Small intestine (tissue), 7 donors: ENCODE data around the gene PARP4. TPM values are rescaled to one million over a fixed set of nuclear protein-coding genes. Genes with fewer than 3 reads are reported as not detected.
"Not testable (repeated sequence)": the region's sequence is repeated elsewhere in the genome, so short reads cannot be mapped to it uniquely, and the experiment has no call there.

ENCODE experiments used
- DNase-seq, 2 donors: peaks; one replicate each; pipeline versions ENCODE4 v3.0.0 to v3.0.0-alpha.2; 2013
- FAIRE-seq: peaks from 2 replicates; lab custom pipeline; 2012; peaks lifted over from hg19 to GRCh38; lab: Jason Lieb, UNC
- H3K27ac ChIP-seq, 3 donors: one replicate each; pipeline ENCODE4 v1.5.1; 2013; ENCODE audit warnings: low read length in 2 of 3, mild to moderate bottlenecking in 2 of 3, control low read depth in 1 of 3, inconsistent platforms in 1 of 3, low read depth in 1 of 3, moderate library complexity in 1 of 3
- H3K27me3 ChIP-seq, 3 donors: one replicate each; pipeline ENCODE4 v1.6.1; 2013; ENCODE audit warnings: low read length in 3 of 3, inconsistent platforms in 1 of 3; ENCODE audit not compliant: control insufficient read depth in 3 of 3, insufficient read depth in 3 of 3
- H3K36me3 ChIP-seq, 3 donors: one replicate each; pipeline ENCODE4 v1.6.1; 2013; ENCODE audit warnings: low read length in 3 of 3, inconsistent platforms in 1 of 3, low read depth in 1 of 3, mild to moderate bottlenecking in 1 of 3, moderate library complexity in 1 of 3; ENCODE audit not compliant: control insufficient read depth in 3 of 3, insufficient read depth in 2 of 3
- H3K4me1 ChIP-seq, 3 donors: one replicate each; pipeline ENCODE4 v1.6.1; 2013; ENCODE audit warnings: low read length in 2 of 3, inconsistent platforms in 1 of 3, low read depth in 1 of 3, mild to moderate bottlenecking in 1 of 3, moderate library complexity in 1 of 3; ENCODE audit not compliant: control insufficient read depth in 3 of 3, insufficient read depth in 2 of 3
- H3K4me3 ChIP-seq, 3 donors: one replicate each; pipeline ENCODE4 v1.5.1; 2013; ENCODE audit warnings: low read length in 3 of 3, control low read depth in 1 of 3, inconsistent platforms in 1 of 3, low read depth in 1 of 3, mild to moderate bottlenecking in 1 of 3, moderate library complexity in 1 of 3
- H3K9me3 ChIP-seq, 2 donors: one replicate each; pipeline ENCODE4 v1.6.1; 2013; ENCODE audit warnings: low read depth in 1 of 2, low read length in 1 of 2; ENCODE audit not compliant: control insufficient read depth in 2 of 2, insufficient read depth in 1 of 2
- WGBS, 3 donors: extraction: QIAGEN DNeasy Blood & Tissue Kit; methylation state at CpG; one replicate each; pipeline ENCODE4 v1.1.7; 2013; 5-methylcytosine and 5-hydroxymethylcytosine counted together
- polyA plus RNA-seq, 4 donors: library from polyadenylated mRNA; stranded (reverse) in 3 of 4; unstranded in 1 of 4; fragments of 200-250 nt in 3 of 4; fragments of 120-200 nt in 1 of 4; gene quantifications; one replicate each; pipeline versions ENCODE4 v1.2.1 to v1.2.3, GENCODE V29; 2013
- donor health status: healthy with polysubstance abuse.
- donor health status: control.
- donor health status: control.
- donor health status: Bipolar disorder and iron deficiency.
- donor health status: healthy.

Gene PARP4
- polyA plus RNA-seq, 4 donors = 30.0 to 74.0 (median 53.3) TPM

DNA sequence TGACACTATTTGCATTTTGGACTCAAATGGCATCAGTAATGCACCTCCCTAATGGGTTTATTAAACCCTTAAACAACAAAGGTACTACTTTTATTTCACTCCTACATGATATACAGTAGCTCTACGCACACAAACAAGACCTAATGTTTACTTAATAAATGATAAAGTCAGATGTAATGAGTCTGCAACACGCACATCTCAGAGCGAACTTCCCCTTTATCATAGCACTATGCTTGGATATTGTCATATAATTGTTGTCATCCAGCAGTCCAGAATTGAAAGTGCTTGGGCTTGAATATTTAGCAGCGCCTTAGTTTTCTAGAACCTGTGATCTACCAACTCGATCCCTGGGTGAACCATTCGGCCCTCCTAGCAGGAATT, 772 bp downstream of the PARP4 start:
- FAIRE-seq = no peak
- no peaks in the 10 kb centered on the region for H3K27me3 ChIP-seq
- H3K4me1 ChIP-seq = peaks cover 2 to 6% (median 5%) of the 10 kb centered on the region in 3 donors
- no peaks in the 10 kb centered on the region for H3K9me3 ChIP-seq
- WGBS, 3 donors = 0 to 2% (median 1%) methylated on average over 6 of the region's 6 CpGs
- DNase-seq = no peak
- peak overlapping the region; percentile 95 to 99 (median 96) for H3K27ac ChIP-seq
- peak overlapping the region; percentile 67 to 98 (median 83) for H3K4me3 ChIP-seq
- peaks cover 0 to 14% (median 3%) of the 10 kb centered on the region in 3 donors for H3K36me3 ChIP-seq

DNA sequence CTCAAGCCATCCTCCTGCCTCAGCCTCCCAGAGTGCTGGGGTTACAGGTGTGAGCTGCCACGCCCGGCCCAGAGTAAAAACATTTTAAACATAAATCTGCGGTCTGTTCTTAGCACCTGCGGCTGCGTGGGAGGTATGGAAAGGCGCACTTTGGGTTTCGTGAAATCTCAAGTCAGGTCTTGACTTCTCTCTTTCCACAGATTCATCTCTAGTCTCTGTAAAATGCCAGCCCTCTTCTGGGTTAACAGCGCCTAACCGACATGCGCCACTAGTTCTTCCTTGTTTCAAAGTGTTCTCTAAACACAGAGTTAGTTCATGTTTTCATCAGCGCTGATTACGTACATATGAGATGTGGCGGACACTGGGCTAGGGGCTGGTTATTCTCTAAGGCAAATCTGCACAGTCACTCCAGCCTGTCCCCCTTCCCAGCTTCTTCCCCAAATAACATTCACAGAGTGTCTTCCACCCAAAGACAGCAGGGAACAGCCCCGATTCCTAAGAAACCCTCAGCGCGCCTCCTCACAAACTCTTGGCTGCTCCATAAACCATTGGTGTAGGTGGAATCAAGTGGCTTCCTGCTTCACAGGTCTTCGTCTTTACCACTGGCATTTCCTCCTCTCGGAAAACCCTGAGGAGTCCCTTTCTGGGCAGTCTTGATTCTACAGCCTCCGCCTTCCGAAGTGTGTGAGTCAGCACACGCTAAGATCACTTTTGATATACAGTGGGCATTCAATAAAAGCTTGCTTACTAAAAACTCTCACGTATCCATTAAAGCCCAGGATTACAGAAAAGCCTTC, 1.4 kb downstream of the PARP4 start:
- WGBS, 3 donors = 3 to 30% (median 7%) methylated on average over 22 of the region's 22 CpGs
- Histone ChIP-seq H3K27ac (peak overlapping the region; percentile 95 to 99 (median 96)), H3K9me3 (peaks cover 0 to under 1% of the 10 kb centered on the region in 2 donors), H3K4me3 (peak overlapping the region; percentile 45 to 98 (median 83)), H3K27me3 (no peaks in the 10 kb centered on the region), H3K36me3 (peaks cover 0 to 14% (median 3%) of the 10 kb centered on the region in 3 donors), H3K4me1 (peaks cover 2 to 6% (median 5%) of the 10 kb centered on the region in 3 donors)
- FAIRE-seq (no peak), DNase-seq (peak; percentile 57 to 84)

DNA sequence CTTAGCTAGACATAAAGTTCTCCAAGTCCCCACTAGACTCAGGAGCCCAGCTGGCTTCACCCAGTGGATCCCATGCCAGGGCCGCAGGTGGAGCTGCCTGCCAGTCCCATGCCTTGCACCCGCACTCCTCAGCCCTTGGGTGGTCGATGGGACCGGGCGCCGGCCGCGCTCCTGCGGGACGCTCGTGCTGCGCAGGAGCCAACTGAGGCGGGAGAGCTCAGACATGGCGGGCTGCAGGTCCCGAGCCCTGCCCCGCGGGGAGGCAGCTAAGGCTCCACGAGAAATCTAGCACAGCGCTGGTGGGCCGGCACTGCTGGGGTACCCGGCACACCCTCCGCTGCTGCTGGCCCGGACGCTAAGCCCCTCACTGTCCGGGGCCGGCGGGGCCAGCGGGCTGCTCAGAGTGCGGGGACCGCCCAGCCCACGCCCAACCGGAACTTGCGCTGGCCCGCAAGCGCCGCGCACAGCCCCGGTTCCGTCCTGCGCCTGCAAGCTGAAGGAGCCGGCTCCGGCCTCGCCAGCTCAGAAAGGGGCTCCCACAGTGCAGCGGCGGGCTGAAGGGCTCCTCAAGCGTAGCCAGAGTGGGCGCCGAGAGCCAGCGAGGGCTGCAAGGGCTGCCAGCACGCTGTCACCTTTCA, 5.8 kb downstream of the PARP4 start:
- Histone ChIP-seq H3K9me3 (peaks cover 0 to 7% of the 10 kb centered on the region in 2 donors), H3K36me3 (peaks cover 3 to 31% (median 4%) of the 10 kb centered on the region in 3 donors), H3K27me3 (no peaks in the 10 kb centered on the region), H3K4me1 (peaks cover 5 to 6% (median 5%) of the 10 kb centered on the region in 3 donors), H3K4me3 (no peak overlapping the region), H3K27ac (no peak overlapping the region)
- DNase-seq (no peak), FAIRE-seq (no peak)
- 96 to 98% (median 98%) methylated on average over 42 to 50 of the region's 50 CpGs for WGBS, 3 donors

DNA sequence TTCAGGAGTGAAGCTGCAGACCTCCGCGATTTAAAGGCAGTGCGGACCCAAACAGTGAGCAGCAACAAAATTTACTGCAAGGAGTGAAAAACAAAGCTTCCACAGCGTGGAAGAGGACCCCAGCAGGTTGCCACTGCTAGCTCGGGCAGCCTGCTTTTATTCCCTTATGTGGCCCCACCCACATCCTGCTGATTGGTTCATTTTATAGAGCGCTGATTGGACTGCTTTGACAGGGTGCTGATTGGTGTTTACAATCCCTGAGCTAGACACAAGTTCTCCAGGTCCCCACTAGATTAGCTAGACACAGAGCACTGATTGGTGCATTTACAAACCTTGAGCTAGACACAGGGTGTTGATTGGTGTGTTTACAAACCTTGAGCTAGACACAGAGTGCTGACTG, 6.3 kb downstream of the PARP4 start:
- H3K27me3 ChIP-seq, DNase-seq, FAIRE-seq, H3K27ac ChIP-seq, H3K4me3 ChIP-seq, H3K4me1 ChIP-seq, H3K9me3 ChIP-seq: not testable (repeated sequence)
- 94 to 98% (median 96%) methylated on average over 6 of the region's 6 CpGs for WGBS, 3 donors
- peaks cover 3 to 31% (median 4%) of the 10 kb centered on the region in 3 donors for H3K36me3 ChIP-seq

DNA sequence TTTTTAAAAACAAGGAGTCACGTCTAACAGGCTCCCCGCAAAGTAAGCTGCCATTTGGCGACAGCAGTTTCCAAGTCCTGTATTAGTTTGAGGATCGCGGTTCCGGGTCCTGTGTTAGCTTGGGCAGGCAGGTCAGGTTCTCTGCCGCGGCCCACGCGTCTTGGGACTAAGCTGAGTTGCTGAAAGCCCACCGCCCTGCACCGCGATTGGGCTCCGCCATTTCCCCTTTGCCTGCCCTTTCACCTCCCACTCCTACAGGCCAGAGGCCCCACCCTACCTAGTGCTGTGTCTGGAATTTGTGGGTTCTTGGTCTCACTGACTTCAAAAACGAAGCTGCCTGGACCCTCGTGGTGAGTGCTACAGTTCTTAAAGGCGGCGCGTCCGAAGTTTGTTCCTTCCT, 6.8 kb downstream of the PARP4 start:
- Histone ChIP-seq H3K36me3 (peaks cover 3 to 27% (median 4%) of the 10 kb centered on the region in 3 donors), H3K27ac (no peak overlapping the region), H3K4me1 (peaks cover under 1 to 5% (median 2%) of the 10 kb centered on the region in 3 donors), H3K4me3 (no peak overlapping the region), H3K9me3 (peaks cover 0 to 7% of the 10 kb centered on the region in 2 donors), H3K27me3 (no peaks in the 10 kb centered on the region)
- WGBS, 3 donors = 98% methylated on average over 20 of the region's 20 CpGs
- no peak for DNase-seq
- no peak for FAIRE-seq

DNA sequence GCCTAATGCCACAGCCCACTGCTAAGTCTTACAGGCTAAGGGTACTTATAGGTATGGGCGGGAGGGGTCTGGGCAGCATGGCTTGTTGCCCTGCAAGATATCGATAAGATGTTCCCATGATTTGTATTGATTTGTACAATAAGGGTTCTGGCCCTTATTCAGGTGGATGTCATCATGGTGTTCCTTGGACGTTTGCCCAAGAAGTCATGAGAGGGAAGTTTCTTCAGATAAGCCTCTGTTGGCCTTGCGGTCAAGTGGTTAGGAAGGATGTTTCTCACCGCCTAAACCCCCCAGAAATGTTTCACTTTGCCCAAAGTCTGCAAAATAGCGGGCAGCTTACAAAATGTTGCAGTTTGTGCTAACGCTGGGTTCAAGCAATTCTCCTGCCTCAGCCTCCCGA, 7.3 kb downstream of the PARP4 start:
- H3K27me3 ChIP-seq = no peaks in the 10 kb centered on the region
- peaks cover 3 to 26% (median 4%) of the 10 kb centered on the region in 3 donors for H3K36me3 ChIP-seq
- 84 to 90% (median 84%) methylated on average over 8 of the region's 8 CpGs for WGBS, 3 donors
- peak overlapping the region in 1 of 3 donors; percentile 23 for H3K27ac ChIP-seq
- DNase-seq = peak in 1 of 2 donors; percentile 56
- H3K4me3 ChIP-seq = no peak overlapping the region
- H3K9me3 ChIP-seq = peaks cover 0 to 7% of the 10 kb centered on the region in 2 donors
- no peak for FAIRE-seq
- peaks cover 0 to 5% (median 0%) of the 10 kb centered on the region in 3 donors for H3K4me1 ChIP-seq

DNA sequence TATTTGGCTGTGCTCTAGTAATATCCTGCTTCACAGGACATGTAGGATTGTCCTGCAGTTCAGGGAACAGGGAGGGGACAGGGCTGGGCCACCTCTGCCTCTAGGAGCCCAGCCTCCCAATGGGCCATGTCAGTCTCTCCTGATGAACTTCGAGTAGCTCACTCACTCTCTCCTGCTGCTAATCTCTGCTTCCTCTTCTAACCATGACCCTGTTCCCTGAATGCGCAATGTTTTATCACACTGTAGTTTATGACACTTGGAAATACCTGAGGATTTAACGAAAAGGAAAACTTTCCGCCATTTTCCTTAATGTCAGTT, 9.2 kb downstream of the PARP4 start:
- WGBS, 3 donors = 40 to 72% (median 55%) methylated on average over 4 of the region's 4 CpGs
- peak; percentile 36 to 87 for DNase-seq
- peaks cover 4 to 25% (median 5%) of the 10 kb centered on the region in 3 donors for H3K36me3 ChIP-seq

DNA sequence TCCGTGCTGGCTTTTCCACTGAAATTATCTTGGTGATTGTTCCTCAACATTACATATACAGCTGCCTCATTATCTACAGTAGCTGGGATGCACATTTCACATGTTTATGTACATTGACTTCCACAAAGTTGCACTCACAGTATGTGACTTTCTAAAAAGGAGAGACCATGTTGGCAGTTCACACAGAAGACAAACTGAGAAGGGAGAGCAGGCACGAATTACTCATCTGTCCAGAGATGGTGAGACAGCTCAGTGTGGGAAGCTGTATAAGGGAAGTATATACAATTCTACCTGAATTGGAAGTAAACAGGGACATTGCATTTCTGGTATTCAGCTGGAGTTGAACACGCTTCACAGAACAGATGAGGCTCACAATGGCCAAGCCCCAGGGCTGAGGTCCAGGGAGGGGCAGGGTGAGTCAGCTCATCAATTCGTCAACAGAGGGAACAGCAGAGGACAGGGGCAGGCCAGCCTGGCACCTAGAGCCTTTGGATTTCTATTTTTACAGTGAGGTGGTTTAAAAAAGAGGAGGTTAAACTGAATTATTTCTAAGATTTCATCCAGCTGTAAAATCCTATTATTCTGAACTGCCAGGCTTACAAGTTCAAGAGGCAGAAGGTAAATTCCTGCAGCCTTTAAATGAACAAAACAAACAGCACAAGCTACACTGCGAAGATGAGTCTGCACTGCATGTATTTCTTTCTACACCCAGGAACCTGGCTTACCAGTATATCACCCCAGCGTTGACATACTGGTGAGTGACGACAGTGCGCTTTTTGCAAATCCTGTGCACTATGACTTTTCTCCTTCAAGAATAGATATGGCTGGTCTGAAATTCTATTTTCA, 9.8 kb downstream of the PARP4 start:
- WGBS, 3 donors = 59 to 72% (median 63%) methylated on average over 8 of the region's 8 CpGs
- Histone ChIP-seq H3K36me3 (peaks cover 5 to 28% (median 6%) of the 10 kb centered on the region in 3 donors), H3K4me1 (peaks cover 0 to 3% (median 0%) of the 10 kb centered on the region in 3 donors), H3K9me3 (peaks cover 0 to 7% of the 10 kb centered on the region in 2 donors), H3K27ac (peak overlapping the region; percentile 45 to 82 (median 79)), H3K4me3 (no peak overlapping the region), H3K27me3 (no peaks in the 10 kb centered on the region)
- DNase-seq = peak; percentile 32 to 87
- no peak for FAIRE-seq

More for the DNA sequence above, 9.2 kb downstream of the PARP4 start:
- Histone ChIP-seq H3K9me3 (peaks cover 0 to 7% of the 10 kb centered on the region in 2 donors), H3K27me3 (no peaks in the 10 kb centered on the region), H3K27ac (peak overlapping the region; percentile 45 to 82 (median 79)), H3K4me3 (no peak overlapping the region), H3K4me1 (peaks cover 0 to 3% (median 0%) of the 10 kb centered on the region in 3 donors)
- FAIRE-seq = no peak
